HG03575 (cell line): ENCODE data around the gene NDN.
"Not testable (repeated sequence)": the region's sequence is repeated elsewhere in the genome, so short reads cannot be mapped to it uniquely, and the experiment has no call there.

Source experiments
- ATAC-seq: cut with Tn5 transposase; IDR thresholded peaks from one replicate; pipeline ENCODE4 v1.9.1; 2021; ENCODE audit not compliant: unreplicated experiment, insufficient number of reproducible peaks, low FRiP score; ENCODE audit errors: extremely low read depth

NDN gene

GRCh38 chr15:23687143-23687470 lies at the start of gene NDN:
Gene NDN (minus strand): TSS chr15:23687305. CDS start chr15:23687217, 88 bp downstream.
- no peak for ATAC-seq

DNA sequence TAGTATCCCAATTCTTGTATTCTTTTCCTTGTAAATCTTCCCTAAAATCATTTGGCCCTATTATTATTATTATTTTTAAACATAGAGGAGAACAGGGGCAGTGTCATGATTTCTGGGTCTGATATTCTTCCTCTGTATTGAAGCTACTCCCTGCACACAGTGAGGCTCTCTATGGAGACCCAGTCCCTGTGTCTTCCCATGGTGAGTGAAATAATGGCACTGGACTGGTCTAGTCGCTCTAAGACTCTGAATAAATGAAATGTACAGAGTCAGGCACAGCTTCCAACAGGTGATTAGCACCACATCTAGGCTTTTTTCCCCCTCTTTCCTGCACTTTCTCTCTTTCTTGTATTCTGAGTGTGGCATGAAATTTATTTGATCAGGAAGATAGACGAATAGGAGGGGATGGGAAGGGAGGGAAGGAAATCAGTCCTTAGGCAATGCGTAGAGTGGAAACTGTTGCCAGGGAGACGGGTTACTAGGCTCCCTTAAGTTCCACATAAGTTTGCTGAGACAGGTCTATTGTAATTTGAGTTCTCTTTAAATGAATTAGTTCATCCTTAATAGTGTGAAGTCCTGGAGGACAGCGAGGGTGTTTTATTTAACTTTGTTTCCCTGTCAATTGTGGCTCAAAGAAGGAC lies 49.0 kb upstream of the NDN start:
- no peak for ATAC-seq

DNA sequence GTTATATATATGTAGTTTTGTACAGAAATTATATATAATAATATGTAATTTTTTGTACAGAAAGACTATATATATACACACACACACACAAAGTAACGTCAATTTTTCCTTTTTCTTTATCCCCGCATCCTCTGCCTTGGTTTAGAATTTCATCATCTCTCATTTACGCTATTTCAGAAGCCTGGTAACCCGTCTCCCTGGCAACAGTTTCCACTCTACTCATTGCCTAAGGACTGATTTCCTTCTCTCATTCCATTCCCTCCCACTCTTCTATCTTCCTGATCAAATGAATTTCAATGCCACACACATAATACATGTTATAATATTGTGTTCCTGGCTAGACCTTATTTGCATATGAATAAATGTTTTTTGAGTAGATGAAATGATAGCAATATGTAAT lies 47.8 kb upstream of the NDN start:
- ATAC-seq = no peak

GRCh38 chr15:23713874-23714656 lies 27.0 kb upstream of the NDN start:
- ATAC-seq = not testable (repeated sequence)

GRCh38 chr15:23708332-23708731 lies 21.2 kb upstream of the NDN start:
- no peak for ATAC-seq

DNA sequence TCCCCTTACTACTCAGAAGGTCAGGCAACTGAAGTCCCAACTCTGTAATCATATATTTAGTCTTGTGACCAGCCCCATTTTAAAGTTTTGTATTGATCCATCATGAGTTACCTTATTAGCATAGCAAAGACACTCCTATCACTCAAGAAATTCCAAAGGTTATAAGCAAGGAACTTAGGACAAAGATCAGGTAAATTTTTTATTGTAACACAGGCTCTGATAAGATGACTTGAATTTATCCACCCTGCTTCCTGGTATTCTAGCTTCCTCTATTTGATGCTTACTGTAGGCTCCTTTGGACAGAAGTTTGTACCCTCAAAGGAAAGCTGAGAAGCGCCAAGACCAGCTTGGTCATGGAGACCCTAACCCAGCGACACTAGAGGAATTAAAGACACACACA lies 8.2 kb upstream of the NDN start:
- ATAC-seq = no peak

DNA sequence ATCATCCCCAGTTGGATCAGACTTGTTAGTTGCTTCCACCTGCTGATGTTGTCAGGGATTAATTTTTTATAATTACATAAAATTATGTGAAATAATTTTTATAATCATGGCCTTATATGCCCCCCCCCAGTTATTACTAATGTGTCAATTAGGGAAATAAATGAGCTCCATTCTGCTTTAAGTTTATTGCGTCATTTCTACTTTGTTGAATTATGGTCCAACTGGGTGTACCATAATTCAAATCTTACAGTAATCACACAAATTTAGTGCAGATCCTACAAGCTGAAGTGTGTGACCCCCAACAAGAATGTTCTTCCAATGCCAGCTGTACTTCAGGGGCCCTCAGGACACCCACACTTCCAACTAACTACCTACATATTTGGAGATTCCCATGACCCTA lies 7.5 kb upstream of the NDN start:
- ATAC-seq = no peak

GRCh38 chr15:23690450-23690852 lies 3.3 kb upstream of the NDN start:
- ATAC-seq = no peak

DNA sequence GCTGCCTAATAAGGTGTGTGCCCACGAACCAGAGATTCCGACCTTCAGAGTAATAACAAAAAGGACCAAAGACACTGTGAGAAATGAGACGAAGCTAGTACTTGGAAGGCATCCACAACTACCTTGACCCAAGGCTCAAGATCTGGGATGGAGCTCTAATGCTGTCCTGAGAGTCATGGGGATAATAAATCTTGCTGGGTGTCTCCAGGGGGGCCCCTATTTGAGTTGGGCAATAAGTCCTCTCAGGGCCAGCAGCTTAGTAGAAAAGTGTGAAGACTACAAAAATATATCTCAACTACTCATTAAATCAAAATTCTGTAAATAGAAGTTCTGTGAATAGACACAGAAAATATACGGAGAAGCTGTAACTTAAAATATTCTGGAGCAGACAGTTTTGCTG lies 2.9 kb upstream of the NDN start:
- ATAC-seq = no peak

DNA sequence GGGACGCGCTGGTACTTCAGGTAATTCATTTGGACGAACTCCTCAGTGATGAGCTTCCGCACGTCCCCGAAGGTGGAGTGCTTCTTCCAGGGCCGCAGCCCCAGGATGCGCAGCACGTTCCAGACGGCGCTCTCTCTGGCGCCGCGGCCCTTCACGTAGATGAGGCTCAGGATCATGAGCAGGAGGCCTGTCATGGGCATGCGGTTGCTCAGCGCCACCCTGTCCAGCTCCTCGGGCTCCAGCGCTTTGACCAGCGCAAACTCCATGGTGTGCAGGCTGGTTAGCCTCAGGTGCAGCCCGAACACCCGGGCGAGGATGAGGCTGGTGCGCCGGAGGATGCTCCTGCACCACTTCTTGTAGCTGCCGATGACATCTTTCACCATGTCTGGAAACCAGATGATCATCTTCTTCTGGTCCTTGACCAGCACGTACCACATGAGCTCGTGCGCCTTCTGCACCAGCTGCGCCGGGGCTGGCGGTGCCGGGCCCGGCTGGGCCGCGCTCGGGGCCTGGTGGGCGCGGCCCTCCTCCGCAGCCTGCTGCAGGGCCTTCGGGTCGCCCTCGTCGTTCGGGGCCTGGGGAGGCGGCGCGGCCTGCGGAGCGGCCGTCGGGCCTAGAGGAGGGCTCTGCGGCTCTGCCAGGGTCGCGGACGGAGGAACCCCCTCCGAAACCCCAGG lies 501 bp downstream of the NDN start:
- ATAC-seq = no peak

GRCh38 chr15:23671481-23671880 lies 15.6 kb downstream of the NDN start:
- ATAC-seq = no peak

DNA sequence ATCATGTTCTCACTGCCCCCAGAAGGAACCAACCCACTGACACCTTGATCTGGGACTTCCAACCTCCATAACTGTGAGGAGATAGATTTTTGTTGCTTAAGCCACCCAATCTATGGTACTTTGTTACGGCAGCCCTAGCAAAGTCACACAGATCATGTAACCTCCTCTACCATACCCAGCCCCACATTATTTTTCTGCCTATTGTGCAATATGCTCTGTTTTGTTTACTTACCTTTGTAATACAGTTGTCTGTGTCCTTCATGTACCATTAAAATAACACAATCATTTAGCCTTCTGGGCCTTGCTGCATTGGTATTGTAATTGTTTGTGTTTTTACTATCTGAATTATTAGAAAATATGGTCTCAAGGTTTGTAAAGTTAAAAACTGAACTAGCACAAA lies 16.1 kb downstream of the NDN start:
- no peak for ATAC-seq

- no peak for ATAC-seq
Measured at GRCh38 chr15:23663232-23663631, 23.9 kb downstream of the NDN start.

GRCh38 chr15:23648920-23649515 lies 38.1 kb downstream of the NDN start:
- ATAC-seq = no peak

GRCh38 chr15:23647421-23648370 lies 39.4 kb downstream of the NDN start, which contains the start of gene MAGEL2:
Gene MAGEL2 (minus strand): TSS chr15:23647867. CDS start chr15:23647742, 125 bp downstream.
- no peak for ATAC-seq

- no peak for ATAC-seq
Measured at GRCh38 chr15:23647001-23647295, 40.2 kb downstream of the NDN start.

DNA sequence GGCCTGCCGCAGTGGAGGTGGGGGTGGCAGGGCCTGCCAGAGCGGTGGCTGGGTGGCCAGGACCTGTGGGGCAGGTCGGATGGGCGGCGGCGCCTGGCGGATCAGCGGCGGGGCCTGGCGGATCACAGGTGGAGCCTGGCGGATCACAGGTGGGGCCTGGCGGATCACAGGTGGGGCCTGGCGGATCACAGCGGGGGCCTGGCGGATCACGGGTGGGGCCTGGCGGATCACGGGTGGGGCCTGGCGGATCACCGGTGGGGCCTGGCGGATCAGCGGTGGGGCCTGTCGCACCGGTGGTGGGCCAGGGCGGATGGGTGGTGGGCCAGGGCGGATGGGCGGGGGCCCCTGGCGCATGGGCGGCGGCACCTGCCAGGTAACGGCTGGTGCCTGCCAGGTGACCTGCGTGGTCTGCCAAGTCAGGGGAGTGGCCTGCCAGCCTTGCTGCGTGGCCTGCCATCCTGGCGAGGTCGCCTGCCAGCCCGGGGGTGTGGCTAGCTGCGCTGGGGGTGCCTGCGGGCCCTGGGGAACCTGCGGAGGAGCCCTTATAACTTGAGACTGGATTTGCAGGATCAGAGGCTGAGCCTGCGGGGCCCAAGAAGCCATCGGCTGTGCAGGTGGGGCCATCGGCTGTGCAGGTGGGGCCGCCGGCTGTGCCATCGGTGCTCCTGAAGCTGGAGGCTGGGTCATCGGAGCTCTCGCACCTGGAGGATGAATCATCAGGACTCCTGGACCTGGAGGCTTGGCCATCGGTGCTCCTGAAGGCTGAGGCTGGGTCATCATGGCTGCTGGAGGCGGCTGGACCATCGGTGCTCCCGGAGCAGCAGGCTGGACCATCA lies 40.7 kb downstream of the NDN start:
- ATAC-seq = no peak
